Erythroblast (primary cell): Measurements from ENCODE around the gene PLXNA2.

Experiments used
- DNase-seq, 2 experiments: peaks; one replicate each; lab custom pipeline; 2025; lab: John Stamatoyannopoulos, UW
- GATA1 ChIP-seq: IDR thresholded peaks from 2 replicates; pipeline ENCODE4 v1.6.1; 2011; ENCODE audit warnings: low read depth, mild to moderate bottlenecking, control low read depth, low read length, moderate library complexity
- POLR2A ChIP-seq: IDR thresholded peaks from 2 replicates; pipeline ENCODE4 v1.6.1; 2011; ENCODE audit warnings: mild to moderate bottlenecking, low read length

PLXNA2 gene

DNA sequence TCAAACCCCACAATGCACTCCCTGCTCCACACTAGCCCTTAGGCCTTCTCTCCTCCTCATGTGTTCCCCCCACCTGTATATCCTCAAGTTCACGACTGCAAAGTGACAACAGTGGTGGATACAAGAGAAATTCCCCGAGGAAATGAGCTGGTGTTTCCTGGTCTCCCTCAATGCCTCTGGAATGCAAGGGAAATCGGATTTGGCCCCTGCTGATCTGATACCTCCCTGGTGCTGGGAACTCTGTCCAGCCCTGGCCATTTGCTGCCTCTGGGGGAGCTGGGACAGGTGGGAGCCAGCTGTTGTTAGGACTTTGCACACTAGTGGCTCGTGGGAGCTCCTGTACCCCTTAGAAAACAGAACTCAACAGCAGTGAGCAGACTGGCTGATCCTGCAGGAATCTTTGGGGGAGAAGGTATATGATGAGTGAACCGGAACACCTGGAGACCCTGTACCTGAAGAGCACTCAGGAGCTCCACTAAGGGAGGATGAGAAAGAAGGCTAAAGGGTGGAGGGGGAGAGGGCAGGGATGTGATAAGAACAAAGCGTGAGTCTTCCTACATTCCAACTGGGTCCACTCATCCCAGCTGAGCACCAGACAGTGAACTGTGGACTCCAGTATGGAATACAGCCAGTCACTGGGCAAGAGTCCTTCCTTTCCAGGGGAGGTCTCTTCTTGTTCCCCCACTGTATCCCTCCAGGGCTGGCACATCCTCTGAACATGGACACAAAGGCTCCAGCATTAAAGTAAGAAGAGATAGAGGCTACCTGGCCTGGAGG is 69.3 kb downstream of the PLXNA2 start:
- TF ChIP-seq GATA1 (no peak), POLR2A (no peak)
- DNase-seq: no peak

DNA sequence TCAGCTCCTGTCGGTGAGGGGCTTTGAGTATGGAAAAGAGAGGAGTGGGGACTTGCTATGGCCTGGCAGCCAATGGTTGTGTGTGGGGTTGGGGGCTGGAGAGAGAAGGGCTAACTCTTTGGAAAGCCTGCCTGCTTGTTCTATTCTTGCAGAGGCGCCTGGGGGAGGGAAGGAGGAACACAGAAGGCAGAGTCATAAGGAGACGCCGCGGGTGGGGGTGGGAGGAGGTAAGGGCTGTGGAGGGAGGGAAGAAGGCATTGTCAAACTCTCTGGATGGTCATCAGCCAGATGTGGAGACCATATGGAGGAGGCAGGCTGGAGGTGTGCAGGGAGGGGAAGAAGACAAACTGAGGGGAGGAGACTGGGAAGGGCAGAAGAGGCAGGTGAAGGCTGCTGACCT is 70.0 kb downstream of the PLXNA2 start:
- TF ChIP-seq POLR2A (no peak), GATA1 (no peak)
- no peak for DNase-seq

DNA sequence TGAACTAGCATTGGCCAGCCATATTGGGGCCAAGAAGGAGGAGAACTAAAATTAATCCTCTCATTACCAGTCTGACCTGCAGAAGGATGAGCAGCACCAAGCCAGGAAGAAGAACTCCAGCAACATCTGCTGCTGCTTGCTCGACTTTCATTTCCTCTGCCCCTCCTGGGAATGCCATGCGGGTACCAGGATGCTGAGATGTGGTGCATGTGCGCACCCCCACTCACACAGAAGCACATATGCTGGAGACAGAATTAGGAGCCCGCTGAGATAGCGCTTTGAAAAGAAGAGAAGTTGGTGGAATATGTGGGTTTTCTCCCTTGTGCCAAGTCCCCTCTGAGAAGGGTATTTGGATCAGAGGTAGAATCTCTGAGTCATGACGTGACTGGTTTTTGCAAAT is 70.4 kb downstream of the PLXNA2 start:
- TF ChIP-seq GATA1 (no peak), POLR2A (no peak)
- DNase-seq: no peak

- TF ChIP-seq POLR2A: no peak
- TF ChIP-seq GATA1: no peak
- DNase-seq: peak; percentile 70 to 86
Measured at GRCh38 chr1:208172423-208173145, 71.6 kb downstream of the PLXNA2 start.

DNA sequence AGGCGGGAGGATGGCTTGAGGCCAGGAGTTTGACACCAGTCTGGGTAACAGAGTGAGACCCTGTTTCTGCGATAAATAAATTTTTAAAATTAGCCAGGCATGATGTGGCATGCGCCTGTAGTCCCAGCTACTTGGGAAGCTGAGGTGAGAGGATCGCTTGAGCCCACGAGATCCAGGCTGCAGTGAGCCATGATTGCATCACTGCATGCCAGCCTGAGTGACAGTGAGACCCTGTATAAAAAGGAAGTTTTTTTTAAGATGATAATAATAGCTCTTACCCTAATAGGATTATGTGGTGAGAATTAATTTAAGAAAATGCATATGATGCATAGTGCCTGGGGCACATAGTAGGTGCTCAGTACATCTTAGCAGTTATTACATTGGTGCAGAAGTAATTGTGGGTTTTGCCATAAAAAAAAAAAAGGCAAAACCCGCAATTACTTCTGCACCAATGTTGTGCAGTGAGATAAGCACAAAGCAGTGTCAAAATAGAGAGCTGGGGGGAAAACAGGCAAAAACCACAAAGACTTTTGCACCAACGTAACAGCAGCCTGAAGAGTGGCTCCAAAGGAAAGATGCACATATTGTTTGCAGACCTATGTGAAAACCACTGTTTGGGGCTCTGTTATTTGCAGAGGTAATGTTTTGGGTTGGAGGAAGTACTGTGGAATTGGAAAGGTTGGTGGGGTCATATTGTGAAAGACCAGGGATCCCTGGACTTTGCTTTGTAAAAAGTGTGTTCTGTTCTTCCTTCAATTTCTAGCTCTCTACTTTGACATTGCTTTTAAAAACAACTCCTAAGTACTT is 72.4 kb downstream of the PLXNA2 start:
- DNase-seq: peak; percentile 46 to 67
- TF ChIP-seq GATA1: no peak
- TF ChIP-seq POLR2A: no peak

DNA sequence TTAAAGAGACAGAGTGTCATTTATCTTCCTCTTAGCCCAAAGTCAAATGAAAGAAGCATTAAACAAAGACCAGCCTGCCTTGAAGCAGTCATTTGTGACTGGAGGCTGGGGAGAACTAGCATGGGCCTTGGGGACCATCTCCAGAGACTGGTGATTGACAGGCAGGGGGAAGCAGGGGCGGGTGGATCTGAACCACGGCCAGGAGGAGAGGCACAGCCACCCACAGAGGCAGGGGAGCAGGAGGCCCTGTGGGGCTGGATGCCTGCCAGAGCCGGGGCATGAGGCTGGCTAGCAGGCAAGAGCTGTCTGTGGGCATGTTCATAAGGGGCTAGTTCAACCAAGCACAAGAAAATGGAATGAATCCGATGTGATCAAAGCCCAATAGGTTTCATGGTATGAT is 73.9 kb downstream of the PLXNA2 start:
- TF ChIP-seq GATA1 (no peak), POLR2A (no peak)
- peak; percentile 65 to 72 for DNase-seq

DNA sequence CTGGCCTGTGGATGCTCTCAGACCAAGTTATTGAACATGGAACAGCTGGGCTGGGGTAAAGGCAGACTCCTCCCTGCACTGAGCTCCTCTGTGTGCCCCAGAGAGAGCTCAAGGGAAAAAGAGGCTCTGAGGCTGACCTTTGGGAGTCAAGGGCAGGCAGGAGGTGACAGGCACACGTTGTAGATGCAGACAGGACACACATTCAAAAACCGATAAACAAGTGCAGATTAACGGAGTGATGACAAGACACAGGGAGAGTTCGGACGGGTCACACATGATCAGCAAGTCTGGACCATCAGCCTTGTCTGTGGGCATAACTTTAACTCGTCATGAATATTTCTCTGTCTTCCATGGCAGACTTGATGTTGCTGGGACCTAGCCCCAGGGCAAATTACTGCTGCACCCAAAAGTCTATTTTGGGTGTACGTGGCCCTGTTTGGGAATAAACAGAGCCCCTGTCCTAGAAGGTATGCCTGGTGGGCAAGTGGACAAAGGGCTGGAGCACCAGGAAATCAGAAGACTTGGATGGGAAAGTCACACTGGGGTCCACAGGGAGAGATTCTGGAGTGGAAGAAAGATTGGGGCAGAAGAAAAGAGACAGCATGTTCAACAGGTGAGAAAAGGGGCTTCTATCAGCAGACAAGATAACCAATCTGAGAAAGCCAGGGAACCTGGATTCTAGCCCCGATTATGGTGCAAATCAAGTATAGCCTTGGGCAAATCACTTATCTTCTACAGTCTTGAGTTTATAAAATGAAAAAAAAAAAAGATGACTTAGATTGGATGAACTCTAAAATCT is 74.9 kb downstream of the PLXNA2 start:
- no peak for TF ChIP-seq GATA1
- TF ChIP-seq POLR2A: no peak
- no peak for DNase-seq

- no peak for DNase-seq
- TF ChIP-seq POLR2A (no peak), GATA1 (no peak)
Measured at GRCh38 chr1:208167261-208167869, 76.8 kb downstream of the PLXNA2 start.

- TF ChIP-seq GATA1: no peak
- no peak for TF ChIP-seq POLR2A
- DNase-seq: no peak
Measured at GRCh38 chr1:208166340-208167138, 77.6 kb downstream of the PLXNA2 start.

DNA sequence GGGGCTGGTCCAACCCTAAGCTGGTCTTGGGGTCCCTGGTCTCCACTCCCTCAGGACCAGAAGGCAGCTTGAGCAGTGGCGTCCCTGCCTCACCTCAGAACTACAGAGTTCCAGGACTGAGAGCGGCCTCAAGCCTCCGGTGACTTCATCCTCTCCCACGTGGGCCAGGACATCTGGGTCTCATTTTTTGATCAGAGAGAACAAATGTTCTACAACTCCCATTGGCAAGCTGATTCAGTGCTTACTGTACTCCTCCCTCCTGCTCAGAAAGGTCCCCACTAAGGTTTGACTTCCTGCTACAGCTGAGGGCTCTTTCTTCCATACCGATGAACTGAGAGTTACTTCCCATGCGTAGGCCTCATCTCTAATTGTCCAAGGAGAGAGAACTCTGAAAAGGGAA is 78.5 kb downstream of the PLXNA2 start:
- no peak for DNase-seq
- TF ChIP-seq POLR2A: no peak
- no peak for TF ChIP-seq GATA1

DNA sequence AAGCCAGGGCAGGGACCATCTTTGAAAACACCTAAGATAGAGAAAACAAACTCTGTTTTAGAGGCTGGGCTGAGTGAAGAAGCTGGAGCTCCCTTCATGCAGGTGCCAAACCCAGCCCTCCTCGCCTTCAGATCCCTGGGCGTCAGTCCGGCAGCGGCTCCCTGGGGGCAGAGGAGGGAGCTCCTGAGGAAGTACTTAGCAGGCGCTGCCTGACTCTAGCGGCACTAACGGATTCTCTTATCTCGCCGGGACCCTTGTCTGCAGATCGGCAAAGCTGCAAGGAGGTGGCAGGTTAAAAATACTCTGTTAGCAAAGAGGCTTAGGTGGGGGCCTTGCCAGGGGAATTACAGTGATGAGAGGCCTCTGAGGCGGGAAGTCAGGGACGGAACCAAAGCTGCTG is 79.6 kb downstream of the PLXNA2 start:
- DNase-seq: peak; percentile 54 to 60
- TF ChIP-seq GATA1 (no peak), POLR2A (no peak)

DNA sequence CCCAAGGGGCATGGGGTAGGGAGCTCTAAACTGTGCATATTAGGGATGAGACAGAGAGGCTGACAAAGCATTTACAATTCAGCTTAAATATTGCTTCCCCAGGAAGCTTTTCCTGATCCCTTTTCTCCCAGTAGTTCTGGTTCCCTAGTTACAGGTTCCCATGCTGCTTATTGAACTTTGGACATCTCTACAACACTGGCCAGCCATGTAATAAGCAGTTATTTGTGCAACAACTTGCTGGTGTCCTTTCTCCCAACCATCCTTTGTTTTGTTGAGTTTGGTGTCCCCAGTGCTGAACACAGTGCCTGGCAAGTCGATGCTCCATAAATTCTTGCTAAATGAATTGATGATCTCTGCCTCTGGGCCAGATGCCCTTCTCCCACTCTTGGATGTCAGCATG is 80.6 kb downstream of the PLXNA2 start:
- TF ChIP-seq POLR2A (no peak), GATA1 (no peak)
- no peak for DNase-seq
